Activated T-cell treated with anti-CD3 and anti-CD28 coated beads, Interleukin-2, amount 50 U/mL, for 1 hour (primary cell): ENCODE results near the gene OR52D1.

Experiments used
- DNase-seq: peaks from one replicate; pipeline ENCODE4 v3.0.0-alpha.2; 2020

OR52D1 gene

GRCh38 chr11:5488385-5488784, at the start of gene OR52D1:
OR52D1 (plus strand) TSS chr11:5488685; CDS start chr11:5488707, 22 bp downstream.
- no peak for DNase-seq

DNA sequence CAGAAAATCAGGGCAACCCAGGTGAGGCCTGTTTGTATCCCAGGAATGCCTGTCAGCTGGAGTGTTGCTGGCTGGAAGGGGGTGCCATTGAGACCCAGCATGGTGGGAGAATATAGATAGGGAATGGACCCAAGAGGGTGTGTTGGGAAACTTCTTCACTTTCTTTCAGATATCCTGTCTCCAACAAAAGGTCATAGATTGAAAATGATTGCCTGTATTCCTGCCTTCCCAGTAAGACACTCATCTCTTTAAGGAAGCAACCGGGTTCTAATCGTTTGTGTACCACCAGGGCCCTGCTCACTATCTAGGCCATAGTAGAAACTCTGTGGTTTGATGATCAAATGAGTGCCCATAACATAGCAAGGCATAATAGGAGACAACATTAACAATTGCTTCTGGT, 47.1 kb upstream of the OR52D1 start, which contains the start of gene OR51I1:
TSS of gene OR51I1 (minus strand) at position 101 of the 400 bp plus-strand sequence. CDS start at position 101, 0 bp downstream.
- no peak for DNase-seq

- DNase-seq = no peak
Measured at GRCh38 chr11:5443835-5444393, 44.6 kb upstream of the OR52D1 start.

DNA sequence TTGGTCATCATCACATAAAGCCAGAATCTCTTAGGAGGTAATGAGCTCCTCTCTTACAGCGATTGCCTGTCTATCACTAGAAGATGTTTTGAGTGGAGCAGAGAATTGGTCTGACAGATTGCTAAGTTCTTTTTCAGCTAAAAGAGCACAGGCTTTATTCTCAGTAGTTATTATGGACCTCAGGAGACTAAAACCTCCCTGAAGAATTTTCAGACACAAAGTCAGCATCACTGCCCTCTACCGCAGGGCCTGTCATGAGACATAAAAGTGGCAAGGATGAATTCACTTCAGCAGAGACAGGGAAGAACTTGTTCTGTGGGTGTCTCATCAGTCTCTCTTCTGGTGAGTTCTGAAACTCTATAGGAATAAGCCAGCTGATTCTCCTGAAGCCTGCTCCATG, 39.5 kb upstream of the OR52D1 start, which contains the start of gene OR51I2:
TSS of gene OR51I2 (plus strand) at position 301 of the 400 bp plus-strand sequence. CDS start 4,166 bp downstream, outside the sequence.
- no peak for DNase-seq

DNA sequence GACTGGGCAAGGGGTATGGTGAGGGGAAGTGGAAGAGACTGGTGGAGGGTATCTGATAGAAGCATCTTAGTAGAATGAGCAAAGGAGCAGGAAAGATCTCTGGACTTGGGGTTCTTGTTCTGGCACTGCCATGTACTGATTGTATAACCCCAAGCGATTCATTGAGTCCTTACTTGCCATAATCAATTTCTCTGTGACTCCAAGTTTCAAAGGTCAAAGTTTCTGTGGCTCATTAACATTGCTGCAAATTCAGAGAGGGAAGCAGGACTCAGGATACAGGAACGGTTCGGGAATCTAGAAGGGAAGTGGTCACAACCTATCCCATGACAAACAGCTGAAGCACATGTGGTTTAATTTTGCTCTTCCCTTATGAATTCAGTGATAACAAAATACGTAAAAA, 39.1 kb upstream of the OR52D1 start:
- DNase-seq = no peak

- no peak for DNase-seq
Measured at GRCh38 chr11:5460983-5461621, 27.4 kb upstream of the OR52D1 start.

GRCh38 chr11:5467527-5467926, 21.0 kb upstream of the OR52D1 start:
- DNase-seq = no peak

DNA sequence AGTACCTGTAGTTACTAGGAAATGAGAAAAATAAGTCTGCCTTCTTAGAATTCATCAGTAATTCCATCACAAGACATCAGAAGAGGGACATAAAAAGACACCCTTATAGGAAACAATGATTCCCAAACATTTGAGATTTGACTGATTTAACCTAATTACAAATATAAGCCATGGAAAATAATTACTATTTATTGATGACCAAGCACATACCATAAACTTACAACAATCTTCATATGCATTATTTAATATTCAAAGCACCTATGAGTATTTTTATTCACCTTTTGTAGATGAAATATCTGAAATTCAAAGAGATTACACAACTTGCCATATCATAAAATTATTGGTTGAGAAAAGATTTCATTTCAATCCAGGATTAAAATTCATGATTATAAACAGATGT, 14.6 kb upstream of the OR52D1 start:
- DNase-seq = no peak

DNA sequence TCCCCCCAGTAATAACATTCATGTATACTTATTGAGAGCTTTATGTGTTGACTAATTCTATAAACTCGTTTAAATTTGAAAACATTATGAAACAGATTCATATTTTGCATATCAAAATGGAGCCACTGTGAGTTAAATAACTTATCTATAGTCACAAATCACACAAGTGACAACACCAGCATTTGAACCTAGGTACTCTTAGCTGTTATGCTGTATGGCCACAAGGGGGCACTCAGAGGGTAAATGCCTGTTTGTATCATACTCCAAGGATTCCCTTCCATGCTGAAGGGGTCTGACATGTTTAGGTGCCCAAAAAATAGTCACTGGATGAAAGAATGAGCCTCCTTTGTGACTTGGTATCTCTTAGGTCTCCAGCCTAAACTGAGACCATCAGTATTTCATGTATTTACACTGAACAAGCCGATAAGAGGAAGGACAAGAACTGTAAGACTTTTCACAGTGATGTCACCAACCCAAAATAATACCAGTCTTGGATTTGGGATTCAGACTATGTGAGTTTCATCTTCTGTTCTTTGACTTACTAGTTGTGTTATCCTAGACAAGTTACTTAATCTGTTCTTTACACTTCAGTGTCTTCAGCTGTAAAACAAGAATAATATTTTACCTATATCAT, 12.2 kb upstream of the OR52D1 start:
- no peak for DNase-seq

- DNase-seq = no peak
Measured at GRCh38 chr11:5486003-5486402, 2.5 kb upstream of the OR52D1 start.

GRCh38 chr11:5486421-5486820, 2.1 kb upstream of the OR52D1 start:
- DNase-seq = no peak

DNA sequence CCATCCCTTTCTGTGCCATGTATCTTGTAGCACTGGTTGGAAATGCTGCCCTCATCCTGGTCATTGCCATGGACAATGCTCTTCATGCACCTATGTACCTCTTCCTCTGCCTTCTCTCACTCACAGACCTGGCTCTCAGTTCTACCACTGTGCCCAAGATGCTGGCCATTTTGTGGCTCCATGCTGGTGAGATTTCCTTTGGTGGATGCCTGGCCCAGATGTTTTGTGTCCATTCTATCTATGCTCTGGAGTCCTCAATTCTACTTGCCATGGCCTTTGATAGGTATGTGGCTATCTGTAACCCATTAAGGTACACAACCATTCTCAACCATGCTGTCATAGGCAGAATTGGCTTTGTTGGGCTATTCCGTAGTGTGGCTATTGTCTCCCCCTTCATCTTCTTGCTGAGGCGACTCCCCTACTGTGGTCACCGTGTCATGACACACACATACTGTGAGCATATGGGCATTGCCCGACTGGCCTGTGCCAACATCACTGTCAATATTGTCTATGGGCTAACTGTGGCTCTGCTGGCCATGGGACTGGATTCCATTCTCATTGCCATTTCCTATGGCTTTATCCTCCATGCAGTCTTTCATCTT, 414 bp downstream of the OR52D1 start:
- no peak for DNase-seq

GRCh38 chr11:5489576-5490357, 1.3 kb downstream of the OR52D1 start:
- DNase-seq = no peak

GRCh38 chr11:5499671-5500070, 11.2 kb downstream of the OR52D1 start:
- DNase-seq = no peak

GRCh38 chr11:5500393-5500801, 11.9 kb downstream of the OR52D1 start:
- no peak for DNase-seq

- no peak for DNase-seq
Measured at GRCh38 chr11:5504403-5504921, 16.0 kb downstream of the OR52D1 start.

DNA sequence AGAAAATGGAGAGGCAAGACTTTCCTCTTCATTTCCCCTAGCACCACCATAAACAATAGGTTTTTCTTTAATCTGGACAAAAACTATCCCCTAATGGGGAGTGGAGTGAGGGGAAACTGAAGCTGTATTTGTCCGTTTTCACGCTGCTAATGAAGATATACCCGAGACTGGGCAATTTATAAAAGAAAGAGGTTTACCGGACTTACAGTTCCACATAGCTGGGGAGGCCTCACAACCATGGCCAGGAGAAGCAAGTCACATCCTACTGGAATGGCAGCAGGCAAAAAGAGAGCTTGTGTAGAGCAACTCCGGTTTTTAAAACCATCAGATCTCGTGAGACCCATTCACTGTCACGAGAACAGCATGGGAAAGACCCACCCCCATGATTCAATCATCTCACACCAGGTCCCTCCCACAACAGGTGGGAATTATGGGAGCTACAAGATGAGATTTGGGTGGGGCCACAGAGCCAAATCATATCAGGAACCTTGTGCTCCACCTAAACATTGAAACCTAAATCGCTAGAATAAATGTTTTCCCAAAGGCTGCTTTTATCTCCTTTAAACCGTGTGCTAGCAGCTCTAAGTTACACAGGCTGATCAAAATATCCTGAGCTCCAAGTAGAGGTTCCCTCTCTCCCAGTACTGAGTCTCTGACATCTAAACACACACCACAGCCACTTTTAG, 17.0 kb downstream of the OR52D1 start:
- DNase-seq = no peak

- no peak for DNase-seq
Measured at GRCh38 chr11:5507177-5507932, 18.9 kb downstream of the OR52D1 start.

- no peak for DNase-seq
Measured at GRCh38 chr11:5507933-5508305, 19.4 kb downstream of the OR52D1 start.

GRCh38 chr11:5508605-5509004, 20.1 kb downstream of the OR52D1 start:
- DNase-seq = no peak

GRCh38 chr11:5509803-5510202, 21.3 kb downstream of the OR52D1 start, which contains the start of gene UBQLN3:
UBQLN3 (minus strand) TSS chr11:5509957; CDS start chr11:5509558, 399 bp downstream.
- no peak for DNase-seq
